HG02798 (cell line): Measurements from ENCODE around the gene WIF1.

ENCODE experiments used
- ATAC-seq: cut with Tn5 transposase; IDR thresholded peaks from one replicate; pipeline ENCODE4 v1.9.1; 2021; ENCODE audit warnings: mild to moderate bottlenecking; ENCODE audit not compliant: unreplicated experiment, poor library complexity

WIF1 gene, protein sequence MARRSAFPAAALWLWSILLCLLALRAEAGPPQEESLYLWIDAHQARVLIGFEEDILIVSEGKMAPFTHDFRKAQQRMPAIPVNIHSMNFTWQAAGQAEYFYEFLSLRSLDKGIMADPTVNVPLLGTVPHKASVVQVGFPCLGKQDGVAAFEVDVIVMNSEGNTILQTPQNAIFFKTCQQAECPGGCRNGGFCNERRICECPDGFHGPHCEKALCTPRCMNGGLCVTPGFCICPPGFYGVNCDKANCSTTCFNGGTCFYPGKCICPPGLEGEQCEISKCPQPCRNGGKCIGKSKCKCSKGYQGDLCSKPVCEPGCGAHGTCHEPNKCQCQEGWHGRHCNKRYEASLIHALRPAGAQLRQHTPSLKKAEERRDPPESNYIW

GRCh38 chr12:65121049-65121955 lies at the start of gene WIF1:
Gene WIF1, minus strand, starts transcription at chr12:65121305. Its CDS starts 114 bp downstream, at chr12:65121191.
- peak; percentile 48 for ATAC-seq

- ATAC-seq = peak; percentile 58
Observed at GRCh38 chr12:65170209-65170881, 49.2 kb upstream of the WIF1 start.

DNA sequence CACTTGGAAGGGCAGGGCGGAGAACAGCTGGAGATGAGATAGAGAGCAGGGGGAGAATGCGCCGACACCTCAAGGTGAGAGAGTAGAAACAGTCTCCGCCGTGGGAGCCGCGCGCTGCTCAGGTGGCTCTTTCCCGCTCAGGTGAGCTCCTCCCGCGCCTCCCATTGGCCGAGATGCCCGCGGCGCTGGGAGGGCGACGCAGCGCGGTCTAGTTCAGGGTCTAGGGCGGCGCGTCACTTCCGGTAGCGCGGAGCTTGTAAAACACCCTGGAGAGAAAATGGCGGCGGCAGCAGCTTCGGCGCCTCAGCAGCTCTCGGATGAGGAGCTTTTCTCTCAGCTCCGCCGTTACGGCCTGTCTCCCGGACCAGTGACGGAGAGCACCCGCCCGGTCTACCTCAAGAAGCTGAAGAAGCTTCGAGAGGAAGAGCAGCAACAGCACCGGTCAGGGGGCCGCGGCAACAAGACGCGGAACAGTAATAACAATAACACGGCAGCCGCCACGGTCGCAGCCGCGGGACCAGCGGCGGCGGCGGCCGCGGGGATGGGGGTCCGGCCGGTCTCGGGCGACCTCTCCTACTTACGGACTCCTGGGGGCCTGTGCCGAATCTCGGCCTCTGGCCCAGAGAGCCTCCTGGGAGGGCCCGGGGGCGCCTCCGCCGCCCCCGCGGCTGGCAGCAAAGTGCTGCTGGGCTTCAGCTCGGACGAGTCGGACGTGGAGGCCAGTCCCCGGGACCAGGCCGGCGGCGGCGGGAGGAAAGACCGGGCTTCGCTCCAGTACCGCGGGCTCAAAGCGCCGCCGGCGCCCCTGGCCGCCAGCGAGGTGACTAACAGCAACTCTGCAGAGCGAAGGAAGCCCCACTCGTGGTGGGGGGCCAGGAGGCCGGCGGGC lies 48.5 kb upstream of the WIF1 start, which contains the start of gene LEMD3:
Gene LEMD3 (plus strand): TSS at position 264 of the 889 bp plus-strand sequence. CDS start 14 bp downstream, at position 278.
- peak; percentile 95 for ATAC-seq

GRCh38 chr12:65168681-65169319 lies 47.7 kb upstream of the WIF1 start:
- ATAC-seq = peak; percentile 1

DNA sequence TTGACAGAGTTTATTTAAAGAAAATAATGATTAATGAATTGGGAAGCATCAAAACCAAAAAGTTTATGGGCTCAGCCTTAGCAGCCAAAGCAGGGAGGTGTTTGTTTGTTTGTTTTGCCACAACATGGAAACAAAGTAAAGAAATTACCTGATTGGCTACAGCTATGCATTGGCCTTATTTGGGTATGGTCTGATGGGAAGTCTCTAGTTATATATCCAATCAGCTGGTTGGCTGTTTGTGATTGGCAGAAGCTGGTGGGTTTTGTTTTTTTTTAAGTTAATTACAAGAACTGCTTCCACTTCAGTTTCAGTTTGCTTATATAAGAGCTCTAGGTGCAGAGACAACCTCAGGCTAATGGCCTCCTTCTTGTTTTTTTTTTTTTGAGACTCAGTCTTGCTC lies 43.7 kb upstream of the WIF1 start:
- no peak for ATAC-seq

DNA sequence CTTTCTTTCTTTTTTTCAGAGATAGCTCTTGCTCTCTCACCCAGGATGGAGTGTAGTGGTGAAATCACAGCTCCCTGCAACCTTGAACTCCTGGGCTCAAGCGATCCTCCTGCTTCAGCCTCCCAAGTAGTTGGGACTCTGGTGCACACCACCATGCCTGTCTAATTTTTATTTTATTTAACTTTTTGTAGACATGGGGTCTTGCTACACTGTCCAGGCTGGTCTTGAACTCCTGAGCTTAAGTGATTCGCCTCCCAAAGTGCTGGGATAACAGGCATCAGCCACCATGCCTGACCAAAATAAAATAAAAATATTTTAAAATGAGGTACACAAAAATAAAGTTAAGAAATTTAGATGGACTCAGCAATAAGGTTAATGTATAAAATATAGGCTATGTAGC lies 43.1 kb upstream of the WIF1 start:
- ATAC-seq = no peak

- ATAC-seq = peak; percentile 62
Observed at GRCh38 chr12:65162609-65163008, 41.5 kb upstream of the WIF1 start.

DNA sequence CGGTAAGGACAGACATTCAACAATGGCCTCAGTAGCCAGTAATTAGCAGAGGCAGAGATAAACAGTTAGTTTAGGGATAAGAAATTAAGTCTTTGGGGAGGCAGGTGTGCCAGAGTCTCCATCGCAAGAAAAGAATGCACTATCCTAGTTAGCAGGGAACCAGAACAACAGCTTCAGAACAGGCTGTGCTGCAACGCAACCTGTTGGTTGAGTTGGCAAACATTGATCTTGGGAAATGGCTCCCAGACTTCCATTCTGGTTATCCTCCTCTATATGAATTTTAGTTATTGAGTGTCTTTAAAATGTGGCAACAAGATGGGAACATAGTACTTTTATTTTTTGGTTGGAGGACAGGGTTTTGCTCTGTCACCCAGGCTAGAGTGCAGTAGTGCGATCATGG lies 36.0 kb upstream of the WIF1 start:
- no peak for ATAC-seq

DNA sequence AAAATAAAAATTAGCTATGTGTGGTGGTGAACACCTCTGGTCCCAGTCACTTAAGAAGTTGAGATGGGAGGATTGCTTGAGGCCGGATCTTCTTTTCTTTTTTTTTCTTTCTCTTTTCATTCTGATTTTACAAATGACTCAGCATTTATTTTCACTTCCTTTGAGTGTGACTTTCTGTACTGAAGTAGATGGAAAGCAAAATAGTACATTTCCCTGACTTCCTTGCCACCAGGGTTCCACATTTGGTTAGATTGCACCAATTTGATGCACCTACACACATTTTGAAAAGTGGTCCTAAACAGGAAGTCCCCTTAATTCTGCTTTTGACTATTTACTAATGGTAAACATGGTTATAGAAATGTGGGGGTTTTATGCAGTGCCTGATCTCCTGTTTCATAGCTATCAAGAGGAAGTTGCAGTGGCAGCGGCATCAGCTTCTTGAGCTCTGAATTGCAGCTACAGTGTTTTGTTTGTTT lies 35.3 kb upstream of the WIF1 start:
- peak; percentile 93 for ATAC-seq

DNA sequence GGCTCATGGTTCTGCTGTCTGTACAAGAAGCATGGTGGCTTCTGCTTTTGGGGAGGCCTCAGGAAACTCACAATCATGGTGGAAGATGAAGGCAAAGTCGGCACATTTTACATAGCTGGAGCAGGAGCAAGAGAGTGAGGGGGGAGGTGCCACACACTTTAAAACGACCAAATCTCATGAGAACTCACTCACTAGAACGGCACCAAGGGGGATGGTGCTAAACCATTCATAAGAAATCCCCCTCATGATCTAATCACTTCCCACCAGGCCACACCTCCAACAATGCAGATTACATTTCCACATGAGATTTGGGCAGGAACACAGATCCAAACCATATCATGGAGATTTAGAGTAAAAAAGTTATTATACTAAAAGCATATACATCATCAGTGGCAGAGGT lies 34.7 kb upstream of the WIF1 start:
- ATAC-seq = peak; percentile 29

- no peak for ATAC-seq
Observed at GRCh38 chr12:65152596-65152995, 31.5 kb upstream of the WIF1 start.

- no peak for ATAC-seq
Observed at GRCh38 chr12:65152012-65152411, 30.9 kb upstream of the WIF1 start.

- no peak for ATAC-seq
Observed at GRCh38 chr12:65147312-65147905, 26.3 kb upstream of the WIF1 start.

DNA sequence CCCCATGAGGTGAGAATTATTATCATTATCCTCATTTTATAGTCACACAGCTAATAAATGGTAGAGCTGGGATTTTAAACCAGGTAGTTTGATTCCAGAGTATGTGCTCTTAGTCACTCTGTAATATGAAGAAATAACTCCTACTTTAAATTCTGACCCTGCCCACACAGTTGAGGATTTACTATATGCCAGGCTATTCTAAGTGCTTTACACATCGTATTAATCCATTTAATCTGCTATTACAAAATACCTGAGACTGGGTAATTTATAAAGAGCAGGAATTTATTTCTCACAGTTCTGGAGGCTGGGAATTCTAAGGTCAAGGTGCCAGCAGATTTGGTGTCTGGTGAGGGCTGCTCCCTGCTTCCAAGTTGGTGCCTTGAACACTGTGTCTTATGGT lies 19.6 kb upstream of the WIF1 start:
- ATAC-seq = no peak

GRCh38 chr12:65139389-65139788 lies 18.3 kb upstream of the WIF1 start:
- no peak for ATAC-seq

DNA sequence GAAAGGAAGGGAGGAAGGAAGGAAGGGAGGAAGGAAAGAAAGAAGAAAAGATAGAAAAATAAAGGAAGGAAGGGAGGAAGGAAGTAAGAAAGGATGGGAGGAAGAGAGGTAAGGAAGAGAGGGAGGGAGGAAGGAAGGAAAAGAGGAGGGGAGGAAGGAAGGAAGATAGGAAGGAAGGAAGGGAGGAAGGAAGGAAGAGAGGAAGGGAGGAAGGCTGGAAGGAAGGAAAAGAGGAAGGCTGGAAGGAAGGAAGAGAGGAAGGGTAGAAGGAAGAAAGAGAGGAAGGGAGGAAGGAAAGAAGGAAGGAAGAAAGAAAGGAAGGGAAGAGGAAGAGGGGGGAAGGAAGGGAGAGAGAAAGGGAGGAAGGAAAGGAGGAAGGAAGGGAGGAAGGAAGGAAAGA lies 12.8 kb upstream of the WIF1 start:
- no peak for ATAC-seq

DNA sequence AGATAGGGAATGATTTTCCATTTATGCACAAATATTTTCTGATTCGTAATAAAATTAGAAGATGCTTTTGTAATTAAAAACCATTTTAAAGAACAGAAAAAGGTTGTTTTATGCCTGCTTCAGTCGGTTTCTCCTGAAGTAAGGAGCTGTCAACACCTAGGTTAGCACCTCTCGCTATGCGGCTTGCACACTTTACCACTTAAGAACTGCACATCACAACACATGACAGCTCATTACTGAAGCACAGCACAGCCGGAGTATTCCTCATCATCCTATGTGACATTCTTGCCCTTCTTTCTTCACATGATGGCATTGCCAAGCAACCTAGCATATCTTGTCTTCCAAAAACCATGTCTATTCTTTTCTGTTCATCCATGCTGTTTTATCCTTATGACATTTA lies 5.4 kb upstream of the WIF1 start:
- ATAC-seq = no peak

DNA sequence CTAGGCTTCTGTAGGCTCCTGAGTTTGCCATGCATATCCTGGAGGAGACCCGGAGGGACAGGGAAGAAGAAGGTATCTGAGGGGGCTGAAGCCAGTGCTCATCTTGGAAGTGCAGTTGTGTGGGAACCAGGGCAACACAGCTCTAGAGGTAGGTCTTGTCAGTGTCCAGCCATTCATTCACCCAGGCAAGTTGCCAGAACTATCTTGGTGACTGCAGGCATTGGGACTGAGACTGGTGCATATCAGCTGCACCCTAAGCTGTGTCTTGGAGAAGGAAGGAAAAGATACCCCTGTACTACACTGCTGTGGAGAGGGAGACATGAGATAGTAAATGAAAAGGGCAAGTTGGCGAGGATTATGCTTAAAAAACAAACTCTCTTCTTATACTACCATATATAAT lies 4.9 kb upstream of the WIF1 start:
- no peak for ATAC-seq

DNA sequence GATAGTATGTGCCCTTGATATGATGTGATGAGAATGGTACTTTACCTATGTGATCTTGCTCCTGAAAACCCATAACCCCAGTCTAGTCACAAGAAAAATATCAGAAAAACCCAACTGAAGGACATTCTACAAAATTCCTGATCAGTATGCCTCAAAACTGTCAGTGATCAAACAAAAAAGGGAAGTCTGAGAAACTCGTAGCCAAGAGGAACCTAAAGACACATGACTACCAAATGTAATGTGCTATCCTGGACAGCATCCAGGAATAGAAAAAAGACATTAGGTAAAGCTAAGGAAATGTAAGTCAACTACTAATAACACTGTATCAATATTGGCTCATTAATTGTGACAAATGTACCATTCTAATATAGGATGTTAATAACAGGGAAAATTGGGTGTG lies 4.1 kb upstream of the WIF1 start:
- ATAC-seq = no peak
